Peyer's patch (tissue), 4 donors: ENCODE measurements around the gene PLXNA1.

ENCODE experiments used
- POLR2A ChIP-seq, 2 donors: fragments of 450-650 bp; IDR thresholded peaks; one replicate each; pipeline ENCODE4 v1.5.1; 2017; ENCODE audit warnings: antibody characterized with exemption in 2 of 2, mild to moderate bottlenecking in 2 of 2, moderate library complexity in 2 of 2
- TF ChIP-seq, protein P1 (sequence below), 6 experiments: fragments of 450-650 bp in 4 of 6; fragments of 200-600 bp in 2 of 6; sonication (generic) in 1 of 6; IDR thresholded peaks; one replicate each; pipeline ENCODE4 v1.5.1; 2017 to 2019; ENCODE audit warnings: antibody characterized with exemption in 6 of 6, mild to moderate bottlenecking in 3 of 6, moderate library complexity in 1 of 6

- TF ChIP-seq, protein P1, sequence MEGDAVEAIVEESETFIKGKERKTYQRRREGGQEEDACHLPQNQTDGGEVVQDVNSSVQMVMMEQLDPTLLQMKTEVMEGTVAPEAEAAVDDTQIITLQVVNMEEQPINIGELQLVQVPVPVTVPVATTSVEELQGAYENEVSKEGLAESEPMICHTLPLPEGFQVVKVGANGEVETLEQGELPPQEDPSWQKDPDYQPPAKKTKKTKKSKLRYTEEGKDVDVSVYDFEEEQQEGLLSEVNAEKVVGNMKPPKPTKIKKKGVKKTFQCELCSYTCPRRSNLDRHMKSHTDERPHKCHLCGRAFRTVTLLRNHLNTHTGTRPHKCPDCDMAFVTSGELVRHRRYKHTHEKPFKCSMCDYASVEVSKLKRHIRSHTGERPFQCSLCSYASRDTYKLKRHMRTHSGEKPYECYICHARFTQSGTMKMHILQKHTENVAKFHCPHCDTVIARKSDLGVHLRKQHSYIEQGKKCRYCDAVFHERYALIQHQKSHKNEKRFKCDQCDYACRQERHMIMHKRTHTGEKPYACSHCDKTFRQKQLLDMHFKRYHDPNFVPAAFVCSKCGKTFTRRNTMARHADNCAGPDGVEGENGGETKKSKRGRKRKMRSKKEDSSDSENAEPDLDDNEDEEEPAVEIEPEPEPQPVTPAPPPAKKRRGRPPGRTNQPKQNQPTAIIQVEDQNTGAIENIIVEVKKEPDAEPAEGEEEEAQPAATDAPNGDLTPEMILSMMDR (IDR thresholded peaks at IDR 0.05) = no peak
- no peak for TF ChIP-seq POLR2A (IDR thresholded peaks at IDR 0.05)
These were observed 37.0 kb upstream of the PLXNA1 start for GRCh38 chr3:126945891-126946290.
